Neural cell (in vitro differentiated cells): ENCODE measurements around the gene BHMT2. TPM values are rescaled to one million over a fixed set of nuclear protein-coding genes. Genes with fewer than 3 reads are reported as not detected.

ENCODE experiments used
- H2AFZ ChIP-seq: fragments of 200-600, 300-800 bp; sonication (generic), shearing (Covaris generic); 2 replicates; pipeline ENCODE4 v1.6.0; 2014; ENCODE audit warnings: low read depth, mild to moderate bottlenecking, antibody characterized with exemption, low read length, moderate library complexity
- H3F3A ChIP-seq: fragments of 200-600 bp; shearing (Covaris generic); 2 replicates; pipeline ENCODE4 v1.6.1; 2016; ENCODE audit warnings: mild to moderate bottlenecking, moderate library complexity, mixed read lengths, antibody characterized with exemption, low read length; ENCODE audit not compliant: insufficient read depth, poor library complexity, severe bottlenecking
- H3K27ac ChIP-seq: fragments of 200-600, 300-800 bp; sonication (generic), shearing (Covaris generic); 2 replicates; pipeline ENCODE4 v1.5.1; 2014; ENCODE audit warnings: mild to moderate bottlenecking, low read length, moderate library complexity
- H3K27me3 ChIP-seq: fragments of 300-800, 200-600 bp; sonication (generic), shearing (Covaris generic); 2 replicates; pipeline ENCODE4 v1.6.0; 2014; ENCODE audit warnings: mild to moderate bottlenecking, low read depth, low read length, moderate library complexity; ENCODE audit not compliant: insufficient read depth
- H3K36me3 ChIP-seq: fragments of 300-800, 200-600 bp; sonication (generic), shearing (Covaris generic); 2 replicates; pipeline ENCODE4 v1.5.1; 2014; ENCODE audit warnings: mild to moderate bottlenecking, antibody characterized with exemption, low read length, moderate library complexity; ENCODE audit not compliant: insufficient read depth
- H3K4me2 ChIP-seq: fragments of 300-800, 200-600 bp; sonication (generic), shearing (Covaris generic); 2 replicates; pipeline ENCODE4 v1.6.0; 2014; ENCODE audit warnings: mild to moderate bottlenecking, low read length
- H3K4me3 ChIP-seq: fragments of 300-800, 200-600 bp; sonication (generic), shearing (Covaris generic); 2 replicates; pipeline ENCODE4 v1.5.1; 2014; ENCODE audit warnings: mild to moderate bottlenecking, low read length, moderate library complexity
- H3K79me2 ChIP-seq: fragments of 200-600 bp; shearing (Covaris generic); replicated peaks from 2 replicates; pipeline ENCODE4 v1.6.0; 2014; ENCODE audit warnings: mild to moderate bottlenecking, low read length, moderate library complexity; ENCODE audit not compliant: insufficient read depth
- H3K9ac ChIP-seq: fragments of 300-800, 200-600 bp; sonication (generic), shearing (Covaris generic); 2 replicates; pipeline ENCODE4 v1.6.1; 2016; ENCODE audit warnings: mild to moderate bottlenecking, low read length, mixed read lengths
- H3K9me2 ChIP-seq: fragments of 200-600 bp; shearing (Covaris generic); 2 replicates; pipeline ENCODE4 v1.6.1; 2016; ENCODE audit warnings: mild to moderate bottlenecking, low read length, mixed read lengths; ENCODE audit not compliant: insufficient read depth
- H3K9me3 ChIP-seq: fragments of 200-600, 300-800 bp; sonication (generic), shearing (Covaris generic); 2 replicates; pipeline ENCODE4 v1.6.1; 2016; ENCODE audit warnings: mild to moderate bottlenecking, mixed run types, low read length, moderate library complexity, mixed read lengths
- H4K20me1 ChIP-seq: fragments of 200-600 bp; shearing (Covaris generic); 2 replicates; pipeline ENCODE4 v1.6.1; 2016; ENCODE audit warnings: mild to moderate bottlenecking, mixed run types; ENCODE audit not compliant: insufficient read depth
- CTCF ChIP-seq: fragments of 450-650 bp; IDR thresholded peaks from 2 replicates; pipeline ENCODE4 v1.5.1; 2014; ENCODE audit warnings: antibody characterized with exemption, mild to moderate bottlenecking, moderate library complexity; ENCODE audit not compliant: poor library complexity, severe bottlenecking
- EP300 ChIP-seq: fragments of 450-650 bp; conservative IDR thresholded peaks from 2 replicates; pipeline ENCODE4 v1.6.1; 2014; ENCODE audit warnings: antibody characterized with exemption, mild to moderate bottlenecking, moderate library complexity; ENCODE audit not compliant: poor library complexity, severe bottlenecking
- EZH2 ChIP-seq: fragments of 200-600, 300-800 bp; shearing (Covaris generic), sonication (generic); IDR thresholded peaks from 2 replicates; pipeline ENCODE4 v1.6.1; 2014; ENCODE audit warnings: antibody characterized with exemption, low read length, borderline replicate concordance, mild to moderate bottlenecking; ENCODE audit not compliant: insufficient read depth, poor library complexity, severe bottlenecking
- MXI1 ChIP-seq: fragments of 450-650 bp; conservative IDR thresholded peaks from 2 replicates; pipeline ENCODE4 v1.6.1; 2014; ENCODE audit warnings: antibody characterized with exemption, mild to moderate bottlenecking; ENCODE audit not compliant: poor library complexity, severe bottlenecking
- POLR2AphosphoS5 ChIP-seq: IDR thresholded peaks from 2 replicates; pipeline ENCODE4 v1.6.1; 2012
- RAD21 ChIP-seq: fragments of 450-650 bp; conservative IDR thresholded peaks from 2 replicates; pipeline ENCODE4 v1.6.1; 2014; ENCODE audit warnings: antibody characterized with exemption, mild to moderate bottlenecking, moderate library complexity
- REST ChIP-seq: IDR thresholded peaks from 2 replicates; pipeline ENCODE4 v1.6.1; 2012; ENCODE audit warnings: borderline replicate concordance
- SMC3 ChIP-seq: fragments of 450-650 bp; conservative IDR thresholded peaks from 2 replicates; pipeline ENCODE4 v1.6.1; 2014; ENCODE audit warnings: antibody characterized with exemption, mild to moderate bottlenecking, moderate library complexity; ENCODE audit not compliant: poor library complexity
- TAF1 ChIP-seq: IDR thresholded peaks from 2 replicates; pipeline ENCODE4 v1.6.1; 2012; ENCODE audit warnings: low read depth
- polyA plus RNA-seq: library from polyadenylated mRNA; depleted of rRNA; stranded (reverse); fragments of >200 nt; gene quantifications from 2 replicates; pipeline ENCODE4 v1.2.3, GENCODE V29; 2014

The BHMT2 gene
- polyA plus RNA-seq, 1 donor from 2014 or later, result not detected

GRCh38 chr5:79062436-79062835 is 7.1 kb upstream of the BHMT2 start:
- H2AFZ ChIP-seq, result no peak overlapping the region
- TF ChIP-seq POLR2AphosphoS5, result no peak
- TF ChIP-seq CTCF, result no peak
- TF ChIP-seq TAF1, result no peak
- TF ChIP-seq EZH2, result no peak
- TF ChIP-seq MXI1, result no peak
- TF ChIP-seq REST, result no peak
- TF ChIP-seq RAD21, result no peak
- TF ChIP-seq SMC3, result no peak
- TF ChIP-seq EP300, result no peak

GRCh38 chr5:79070350-79070667 is 742 bp downstream of the BHMT2 start:
- Histone ChIP-seq H3K4me2 (no peak overlapping the region), H3K27ac (no peak overlapping the region), H2AFZ (no peak overlapping the region), H3K9me2 (no peaks in the 10 kb centered on the region), H3F3A (no peaks in the 10 kb centered on the region), H3K79me2 (no peaks in the 10 kb centered on the region), H3K4me3 (no peak overlapping the region), H3K9me3 (no peaks in the 10 kb centered on the region), H3K36me3 (no peaks in the 10 kb centered on the region), H3K9ac (no peak overlapping the region), H4K20me1 (no peaks in the 10 kb centered on the region), H3K27me3 (no peaks in the 10 kb centered on the region)
- TF ChIP-seq SMC3 (no peak), EP300 (no peak), POLR2AphosphoS5 (no peak), EZH2 (no peak), REST (no peak), MXI1 (no peak), CTCF (no peak), TAF1 (no peak)

More at GRCh38 chr5:79062436-79062835, 7.1 kb upstream of the BHMT2 start:
- Histone ChIP-seq H4K20me1 (no peaks in the 10 kb centered on the region), H3K27ac (no peak overlapping the region), H3K79me2 (no peaks in the 10 kb centered on the region), H3K4me3 (no peak overlapping the region), H3K9ac (no peak overlapping the region), H3F3A (no peaks in the 10 kb centered on the region), H3K4me2 (no peak overlapping the region), H3K9me2 (no peaks in the 10 kb centered on the region), H3K27me3 (no peaks in the 10 kb centered on the region), H3K9me3 (no peaks in the 10 kb centered on the region), H3K36me3 (no peaks in the 10 kb centered on the region)
